Body of pancreas (tissue), 4 donors: ENCODE measurements around the gene NTRK2. TPM values are rescaled to one million over a fixed set of nuclear protein-coding genes. Genes with fewer than 3 reads are reported as not detected.

Experiments used
- ATAC-seq: fragments of 150-250 bp; one replicate; pipeline ENCODE4 v1.9.1; 2016
- DNase-seq, 4 donors: peaks; one replicate each; pipeline ENCODE4 v3.0.0-alpha.2; 2019
- H3K27ac ChIP-seq, 4 donors: fragments of 200-600 bp; sonication (generic); 1 replicate in 3 of 4; 2 replicates in 1 of 4; pipeline versions ENCODE4 v1.5.1 to v1.6.1; 2016 to 2019; ENCODE audit warnings: mild to moderate bottlenecking in 1 of 4, mixed read lengths in 1 of 4, moderate library complexity in 1 of 4
- H3K27me3 ChIP-seq, 2 donors: fragments of 200-600 bp; sonication (generic); one replicate each; pipeline ENCODE4 v1.6.0; 2016; ENCODE audit warnings: mild to moderate bottlenecking in 1 of 2
- H3K36me3 ChIP-seq, 2 donors: fragments of 200-600 bp; sonication (generic); replicated peaks in 1 of 2; 2 replicates each; pipeline ENCODE4 v1.5.1; 2016; ENCODE audit warnings: low read depth in 2 of 2; ENCODE audit not compliant: insufficient read depth in 1 of 2
- H3K4me1 ChIP-seq: fragments of 200-600 bp; sonication (generic); one replicate; pipeline ENCODE4 v1.6.0; 2016
- H3K4me3 ChIP-seq, 2 donors: fragments of 200-600 bp; sonication (generic); 1 replicate in 1 of 2; 2 replicates in 1 of 2; pipeline ENCODE4 v1.5.1; 2016 to 2019
- H3K9me3 ChIP-seq, 3 donors: fragments of 200-600 bp; sonication (generic); 1 replicate in 2 of 3; 2 replicates in 1 of 3; pipeline ENCODE4 v1.5.1; 2016
- CTCF ChIP-seq, 7 experiments: fragments of 450-650 bp in 4 of 7; fragments of 200-600 bp in 3 of 7; sonication (generic) in 3 of 7; IDR thresholded peaks; one replicate each; pipeline ENCODE4 v1.5.1; 2016 to 2019; ENCODE audit warnings: antibody characterized with exemption in 7 of 7
- POLR2A ChIP-seq, 3 donors: fragments of 450-650 bp; IDR thresholded peaks; one replicate each; pipeline ENCODE4 v1.6.1; 2016; ENCODE audit warnings: antibody characterized with exemption in 3 of 3, mild to moderate bottlenecking in 2 of 3
- WGBS, 2 donors: methylation state at CpG; one replicate each; pipeline ENCODE4 v1.1.5; 2017; 5-methylcytosine and 5-hydroxymethylcytosine counted together
- intact Hi-C: fragments of 100-400 bp; cut with DNase I; formaldehyde crosslinking; loops from one replicate; pipeline ENCODE4 v1.15.1; 2023
- total RNA-seq, 2 donors: library from RNA; depleted of rRNA; stranded (reverse); fragments of >200 nt; gene quantifications; one replicate each; pipeline ENCODE4 v1.1.0, GENCODE V29; 2016

The NTRK2 gene
- total RNA-seq, 2 donors from 2014 or later: 20.5 to 37.9 TPM

- Histone ChIP-seq H3K36me3 (no peaks in the 10 kb centered on the region), H3K27me3 (no peaks in the 10 kb centered on the region), H3K27ac (no peak overlapping the region), H3K4me3 (no peak overlapping the region), H3K9me3 (no peaks in the 10 kb centered on the region), H3K4me1 (no peaks in the 10 kb centered on the region)
- TF ChIP-seq CTCF (IDR thresholded peaks at IDR 0.05) (no peak), POLR2A (IDR thresholded peaks at IDR 0.05) (no peak)
- intact Hi-C loops: no loop called here
- WGBS, 2 donors: 22 to 32% methylated on average over 2 of the region's 2 CpGs
- ATAC-seq (no peak), DNase-seq (peak in 1 of 4 donors; percentile 26)
Observed at GRCh38 chr9:84862810-84863287, 193.3 kb downstream of the NTRK2 start.

GRCh38 chr9:84863372-84863771 lies 193.8 kb downstream of the NTRK2 start:
- no peak for ATAC-seq
- 71 to 73% methylated on average over 4 of the region's 4 CpGs for WGBS, 2 donors
- no peak overlapping the region for H3K27ac ChIP-seq
- no peak overlapping the region for H3K4me3 ChIP-seq
- no peaks in the 10 kb centered on the region for H3K4me1 ChIP-seq
- H3K36me3 ChIP-seq: no peaks in the 10 kb centered on the region
- intact Hi-C loops: no loop called here
- no peaks in the 10 kb centered on the region for H3K27me3 ChIP-seq
- no peaks in the 10 kb centered on the region for H3K9me3 ChIP-seq
- TF ChIP-seq CTCF (IDR thresholded peaks at IDR 0.05): no peak
- TF ChIP-seq POLR2A (IDR thresholded peaks at IDR 0.05): no peak
- no peak for DNase-seq

GRCh38 chr9:84866396-84867175 lies 197.1 kb downstream of the NTRK2 start:
- Histone ChIP-seq H3K4me1 (no peaks in the 10 kb centered on the region), H3K4me3 (no peak overlapping the region), H3K27me3 (no peaks in the 10 kb centered on the region), H3K9me3 (no peaks in the 10 kb centered on the region), H3K27ac (no peak overlapping the region), H3K36me3 (no peaks in the 10 kb centered on the region)
- DNase-seq (no peak), ATAC-seq (no peak)
- WGBS, 2 donors: 58 to 64% methylated on average over 5 of the region's 5 CpGs
- intact Hi-C loops: no loop called here
- no peak for TF ChIP-seq POLR2A (IDR thresholded peaks at IDR 0.05)
- no peak for TF ChIP-seq CTCF (IDR thresholded peaks at IDR 0.05)

GRCh38 chr9:84867186-84867585 lies 197.7 kb downstream of the NTRK2 start:
- H3K4me1 ChIP-seq: no peaks in the 10 kb centered on the region
- no peaks in the 10 kb centered on the region for H3K9me3 ChIP-seq
- WGBS, 2 donors: 70 to 73% methylated on average over 3 of the region's 3 CpGs
- no peak for ATAC-seq
- H3K27ac ChIP-seq: no peak overlapping the region
- no peaks in the 10 kb centered on the region for H3K36me3 ChIP-seq
- TF ChIP-seq POLR2A (IDR thresholded peaks at IDR 0.05) (no peak), CTCF (IDR thresholded peaks at IDR 0.05) (no peak)
- no peak for DNase-seq
- intact Hi-C loops: no loop called here
- H3K27me3 ChIP-seq: no peaks in the 10 kb centered on the region
- no peak overlapping the region for H3K4me3 ChIP-seq

GRCh38 chr9:84869091-84869490 lies 199.6 kb downstream of the NTRK2 start:
- H3K36me3 ChIP-seq: no peaks in the 10 kb centered on the region
- no peak overlapping the region for H3K27ac ChIP-seq
- H3K4me3 ChIP-seq: no peak overlapping the region
- DNase-seq (no peak), ATAC-seq (no peak)
- H3K27me3 ChIP-seq: no peaks in the 10 kb centered on the region
- no peaks in the 10 kb centered on the region for H3K4me1 ChIP-seq
- WGBS, 2 donors: 86 to 87% methylated on average over 2 of the region's 2 CpGs
- no peaks in the 10 kb centered on the region for H3K9me3 ChIP-seq
- TF ChIP-seq POLR2A (IDR thresholded peaks at IDR 0.05) (no peak), CTCF (IDR thresholded peaks at IDR 0.05) (no peak)
- intact Hi-C loops: no loop called here
